NB4 (cell line): ENCODE data around the gene ADGRG4.

Source experiments
- DNase-seq: peaks from one replicate; pipeline ENCODE4 v3.0.0; 2010; ENCODE audit warnings: low read depth
- H3K4me3 ChIP-seq: one replicate; pipeline ENCODE4 v1.5.1; 2011; ENCODE audit warnings: mild to moderate bottlenecking, low read depth, low read length, moderate library complexity
- POLR2A ChIP-seq: IDR thresholded peaks from 2 replicates; pipeline ENCODE4 v1.6.1; 2011; ENCODE audit warnings: mild to moderate bottlenecking; ENCODE audit not compliant: insufficient read length; ENCODE audit errors: extremely low read depth
- TF ChIP-seq, protein P1 (sequence below): IDR thresholded peaks from 2 replicates; pipeline ENCODE4 v1.6.1; 2011; ENCODE audit warnings: low read depth, low read length
- TF ChIP-seq, protein P2 (sequence below): IDR thresholded peaks from one replicate; pipeline ENCODE4 v1.5.1; 2012; ENCODE audit warnings: low read depth, low read length

Gene ADGRG4

GRCh38 chrX:136464589-136464988 is 163.8 kb downstream of the ADGRG4 start:
- TF ChIP-seq POLR2A: no peak
- TF ChIP-seq, protein P1, sequence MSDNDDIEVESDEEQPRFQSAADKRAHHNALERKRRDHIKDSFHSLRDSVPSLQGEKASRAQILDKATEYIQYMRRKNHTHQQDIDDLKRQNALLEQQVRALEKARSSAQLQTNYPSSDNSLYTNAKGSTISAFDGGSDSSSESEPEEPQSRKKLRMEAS: no peak
- TF ChIP-seq, protein P2, sequence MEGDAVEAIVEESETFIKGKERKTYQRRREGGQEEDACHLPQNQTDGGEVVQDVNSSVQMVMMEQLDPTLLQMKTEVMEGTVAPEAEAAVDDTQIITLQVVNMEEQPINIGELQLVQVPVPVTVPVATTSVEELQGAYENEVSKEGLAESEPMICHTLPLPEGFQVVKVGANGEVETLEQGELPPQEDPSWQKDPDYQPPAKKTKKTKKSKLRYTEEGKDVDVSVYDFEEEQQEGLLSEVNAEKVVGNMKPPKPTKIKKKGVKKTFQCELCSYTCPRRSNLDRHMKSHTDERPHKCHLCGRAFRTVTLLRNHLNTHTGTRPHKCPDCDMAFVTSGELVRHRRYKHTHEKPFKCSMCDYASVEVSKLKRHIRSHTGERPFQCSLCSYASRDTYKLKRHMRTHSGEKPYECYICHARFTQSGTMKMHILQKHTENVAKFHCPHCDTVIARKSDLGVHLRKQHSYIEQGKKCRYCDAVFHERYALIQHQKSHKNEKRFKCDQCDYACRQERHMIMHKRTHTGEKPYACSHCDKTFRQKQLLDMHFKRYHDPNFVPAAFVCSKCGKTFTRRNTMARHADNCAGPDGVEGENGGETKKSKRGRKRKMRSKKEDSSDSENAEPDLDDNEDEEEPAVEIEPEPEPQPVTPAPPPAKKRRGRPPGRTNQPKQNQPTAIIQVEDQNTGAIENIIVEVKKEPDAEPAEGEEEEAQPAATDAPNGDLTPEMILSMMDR: no peak
- DNase-seq: no peak
- H3K4me3 ChIP-seq: no peak overlapping the region
